CD4-positive, alpha-beta T cell (primary cell): ENCODE measurements around the gene E2F1. TPM values are rescaled to one million over a fixed set of nuclear protein-coding genes. Genes with fewer than 3 reads are reported as not detected.

Experiments
- ATAC-seq: fragments of 200-7000 bp; cut with Tn5 transposase; one replicate; pipeline ENCODE4 v1.10.0; 2022; ENCODE audit warnings: mild to moderate bottlenecking; ENCODE audit not compliant: poor library complexity
- CTCF ChIA-PET: fragments of 350-600 bp; sonication (Branson Sonifier 250); formaldehyde crosslinking; loops from one replicate; lab custom pipeline; 2021; ENCODE audit warnings: antibody characterized with exemption, inconsistent platforms; lab: Charles Lee
- POLR2A ChIA-PET: fragments of 350-600 bp; sonication (Branson Sonifier 250); formaldehyde crosslinking; loops from one replicate; lab custom pipeline; 2021; ENCODE audit warnings: antibody characterized with exemption, inconsistent platforms; lab: Charles Lee
- DNase-seq, 14 experiments: peaks; one replicate each; pipeline ENCODE4 v3.0.0-alpha.2; 2013 to 2020; ENCODE audit warnings: mixed read lengths in 2 of 14
- H3K27ac ChIP-seq, 2 donors: one replicate each; pipeline versions ENCODE4 v1.5.1 to v1.7.0; 2013; ENCODE audit warnings: low read length in 2 of 2, low read depth in 1 of 2, mild to moderate bottlenecking in 1 of 2
- H3K27me3 ChIP-seq, 2 experiments: 1 replicate in 1 of 2; 2 replicates in 1 of 2; pipeline versions ENCODE4 v1.6.1 to v1.7.0; 2013; ENCODE audit warnings: low read length in 2 of 2, control low read depth in 1 of 2, mild to moderate bottlenecking in 1 of 2, moderate library complexity in 1 of 2; ENCODE audit not compliant: insufficient read depth in 2 of 2, control insufficient read depth in 1 of 2
- H3K36me3 ChIP-seq: one replicate; pipeline ENCODE4 v1.6.1; 2013; ENCODE audit warnings: low read length, control low read depth; ENCODE audit not compliant: insufficient read depth
- H3K4me1 ChIP-seq: one replicate; pipeline ENCODE4 v1.6.1; 2013; ENCODE audit warnings: low read length, control low read depth; ENCODE audit not compliant: insufficient read depth
- H3K4me3 ChIP-seq: one replicate; pipeline ENCODE4 v1.5.1; 2013; ENCODE audit warnings: mild to moderate bottlenecking, low read length, moderate library complexity
- H3K9me3 ChIP-seq, 2 experiments: 1 replicate in 1 of 2; 2 replicates in 1 of 2; pipeline versions ENCODE4 v1.6.1 to v1.7.0; 2013; ENCODE audit warnings: low read length in 2 of 2, mild to moderate bottlenecking in 2 of 2, control low read depth in 1 of 2, moderate library complexity in 1 of 2; ENCODE audit not compliant: control insufficient read depth in 1 of 2, insufficient read depth in 1 of 2
- H3K27ac Mint-ChIP-seq: one replicate; pipeline ENCODE4 v1.8.0; 2020; ENCODE audit warnings: mixed read lengths
- H3K27me3 Mint-ChIP-seq: one replicate; pipeline ENCODE4 v1.8.0; 2021; ENCODE audit warnings: mixed read lengths
- H3K36me3 Mint-ChIP-seq: one replicate; pipeline ENCODE4 v1.8.0; 2021; ENCODE audit warnings: low read depth, mixed read lengths
- H3K4me1 Mint-ChIP-seq: one replicate; pipeline ENCODE4 v1.8.0; 2021; ENCODE audit warnings: low read depth, mixed read lengths
- H3K4me3 Mint-ChIP-seq: one replicate; pipeline ENCODE4 v1.8.0; 2020; ENCODE audit warnings: mild to moderate bottlenecking, mixed read lengths
- H3K9me3 Mint-ChIP-seq: one replicate; pipeline ENCODE4 v1.8.0; 2020; ENCODE audit warnings: mixed read lengths
- intact Hi-C, 2 experiments: fragments of 100-400 bp; cut with DNase I in 1 of 2; cut with micrococcal nuclease in 1 of 2; formaldehyde crosslinking; loops; one replicate each; pipeline versions ENCODE4 v1.15.1 to v1.9.0; 2023 to 2025; cut with DNase I, micrococcal nuclease
- total RNA-seq, 174 experiments: library from RNA in 2 of 174; stranded (reverse) in 2 of 174; gene quantifications; one replicate each; pipeline ENCODE4 v1.2.3 and lab custom pipeline; 2021 to 2026
- TF ChIP-seq, protein P1 (sequence below): fragments of 200-600 bp; IDR thresholded peaks from one replicate; pipeline ENCODE4 v1.8.0; 2022; ENCODE audit warnings: antibody characterized with exemption, mild to moderate bottlenecking

Gene E2F1
- total RNA-seq, 2 experiments from 2014 or later = 1.2 to 1.6 TPM

DNA sequence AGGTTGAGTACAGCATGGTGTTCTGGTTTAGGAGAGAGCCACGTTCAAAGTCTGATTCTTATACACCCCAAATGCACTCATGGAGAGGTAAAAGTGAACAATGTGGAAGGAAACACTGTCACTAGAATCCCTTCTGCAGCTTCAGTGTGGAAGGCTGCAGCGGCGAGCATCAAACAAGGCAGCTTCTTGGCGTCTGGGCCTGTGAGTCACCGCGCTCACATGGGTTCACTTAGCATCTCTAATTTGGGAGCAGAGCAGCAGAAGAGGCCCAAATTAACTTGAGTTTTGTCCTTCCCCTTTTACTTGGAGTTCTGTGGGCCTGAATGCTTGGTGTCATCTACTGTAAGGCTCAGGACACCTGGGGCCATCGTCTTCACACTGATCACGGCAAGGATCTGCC lies 10.9 kb upstream of the E2F1 start:
- H3K4me1 Mint-ChIP-seq = no peaks in the 10 kb centered on the region
- H3K36me3 ChIP-seq = no peaks in the 10 kb centered on the region
- TF ChIP-seq, protein P1, sequence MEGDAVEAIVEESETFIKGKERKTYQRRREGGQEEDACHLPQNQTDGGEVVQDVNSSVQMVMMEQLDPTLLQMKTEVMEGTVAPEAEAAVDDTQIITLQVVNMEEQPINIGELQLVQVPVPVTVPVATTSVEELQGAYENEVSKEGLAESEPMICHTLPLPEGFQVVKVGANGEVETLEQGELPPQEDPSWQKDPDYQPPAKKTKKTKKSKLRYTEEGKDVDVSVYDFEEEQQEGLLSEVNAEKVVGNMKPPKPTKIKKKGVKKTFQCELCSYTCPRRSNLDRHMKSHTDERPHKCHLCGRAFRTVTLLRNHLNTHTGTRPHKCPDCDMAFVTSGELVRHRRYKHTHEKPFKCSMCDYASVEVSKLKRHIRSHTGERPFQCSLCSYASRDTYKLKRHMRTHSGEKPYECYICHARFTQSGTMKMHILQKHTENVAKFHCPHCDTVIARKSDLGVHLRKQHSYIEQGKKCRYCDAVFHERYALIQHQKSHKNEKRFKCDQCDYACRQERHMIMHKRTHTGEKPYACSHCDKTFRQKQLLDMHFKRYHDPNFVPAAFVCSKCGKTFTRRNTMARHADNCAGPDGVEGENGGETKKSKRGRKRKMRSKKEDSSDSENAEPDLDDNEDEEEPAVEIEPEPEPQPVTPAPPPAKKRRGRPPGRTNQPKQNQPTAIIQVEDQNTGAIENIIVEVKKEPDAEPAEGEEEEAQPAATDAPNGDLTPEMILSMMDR = no peak

DNA sequence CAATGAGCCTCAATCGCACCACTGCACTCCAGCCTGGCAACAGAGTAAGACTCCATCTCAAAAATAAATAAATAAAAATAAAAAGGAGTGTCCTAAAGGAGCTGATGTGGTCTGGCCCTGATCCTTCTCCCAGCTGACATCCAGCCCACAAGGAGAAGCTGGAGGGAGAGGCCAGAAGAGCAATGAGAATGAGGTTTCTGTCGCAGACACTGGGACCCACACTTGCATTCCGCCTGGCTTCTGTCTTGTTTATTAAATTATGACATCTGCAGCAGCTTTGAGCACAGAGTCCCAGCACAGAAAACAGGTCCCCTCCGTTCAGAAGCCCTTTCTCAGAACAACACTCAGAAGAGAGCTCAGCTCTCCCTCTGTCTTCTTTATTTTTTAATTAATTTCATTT lies 10.3 kb upstream of the E2F1 start:
- Mint-ChIP-seq H3K4me1 (no peaks in the 10 kb centered on the region), H3K9me3 (no peaks in the 10 kb centered on the region), H3K4me3 (no peak overlapping the region), H3K27me3 (no peaks in the 10 kb centered on the region), H3K36me3 (no peaks in the 10 kb centered on the region), H3K27ac (no peak overlapping the region)
- no peaks in the 10 kb centered on the region for H3K27me3 ChIP-seq
- ATAC-seq (no peak), DNase-seq (no peak)
- no peak overlapping the region for H3K27ac ChIP-seq
- POLR2A ChIA-PET = no interaction called here
- H3K9me3 ChIP-seq = peaks cover 0 to 20% of the 10 kb centered on the region in 2 experiments
- CTCF ChIA-PET = no interaction called here
- H3K36me3 ChIP-seq = no peaks in the 10 kb centered on the region
- no peaks in the 10 kb centered on the region for H3K4me1 ChIP-seq
- H3K4me3 ChIP-seq = no peak overlapping the region
- intact Hi-C loops = no loop called here
- TF ChIP-seq, protein P1 = no peak

More for the DNA sequence above, 10.9 kb upstream of the E2F1 start:
- Histone ChIP-seq H3K27ac (no peak overlapping the region), H3K4me1 (no peaks in the 10 kb centered on the region), H3K4me3 (no peak overlapping the region), H3K9me3 (peaks cover 0 to 20% of the 10 kb centered on the region in 2 experiments), H3K27me3 (no peaks in the 10 kb centered on the region)
- Mint-ChIP-seq H3K9me3 (no peaks in the 10 kb centered on the region), H3K27me3 (no peaks in the 10 kb centered on the region), H3K36me3 (no peaks in the 10 kb centered on the region), H3K27ac (no peak overlapping the region), H3K4me3 (no peak overlapping the region)
- CTCF ChIA-PET = no interaction called here
- POLR2A ChIA-PET = no interaction called here
- intact Hi-C loops = no loop called here
- ATAC-seq = no peak
- no peak for DNase-seq

- Histone ChIP-seq H3K27me3 (no peaks in the 10 kb centered on the region), H3K4me1 (peaks cover 13% of the 10 kb centered on the region), H3K27ac (no peak overlapping the region), H3K9me3 (peaks cover 0 to 12% of the 10 kb centered on the region in 2 experiments), H3K36me3 (no peaks in the 10 kb centered on the region), H3K4me3 (no peak overlapping the region)
- H3K9me3 Mint-ChIP-seq = no peaks in the 10 kb centered on the region
- DNase-seq (no peak), ATAC-seq (no peak)
- H3K36me3 Mint-ChIP-seq = no peaks in the 10 kb centered on the region
- no peaks in the 10 kb centered on the region for H3K27me3 Mint-ChIP-seq
- CTCF ChIA-PET = no interaction called here
- H3K27ac Mint-ChIP-seq = no peak overlapping the region
- intact Hi-C loops = no loop called here
- POLR2A ChIA-PET = interaction anchor here (0.6 kb wide), 1 partner anchor 100 kb away, joined by 3 read pairs; no protein-coding TSS in a partner anchor
- H3K4me1 Mint-ChIP-seq = peaks cover 7% of the 10 kb centered on the region
- TF ChIP-seq, protein P1 = no peak
- no peak overlapping the region for H3K4me3 Mint-ChIP-seq
These were observed 8.4 kb upstream of the E2F1 start for GRCh38 chr20:33694639-33695012.
